Putamen (tissue), 1 donor: Measurements from ENCODE around the gene MBNL2.

Experiments used
- DNase-seq: peaks from one replicate; pipeline ENCODE4 v3.0.0-alpha.2; 2016; ENCODE audit warnings: low spot score

The MBNL2 gene

GRCh38 chr13:97384371-97384770 lies 162.2 kb downstream of the MBNL2 start:
- no peak for DNase-seq

GRCh38 chr13:97385146-97385545 lies 163.0 kb downstream of the MBNL2 start:
- DNase-seq: no peak

GRCh38 chr13:97385854-97386253 lies 163.7 kb downstream of the MBNL2 start:
- no peak for DNase-seq

GRCh38 chr13:97386801-97387484 lies 164.8 kb downstream of the MBNL2 start:
- no peak for DNase-seq

- DNase-seq: no peak
These were observed 165.3 kb downstream of the MBNL2 start for GRCh38 chr13:97387485-97387839.

GRCh38 chr13:97387890-97388289 lies 165.8 kb downstream of the MBNL2 start:
- no peak for DNase-seq

- no peak for DNase-seq
These were observed 166.2 kb downstream of the MBNL2 start for GRCh38 chr13:97388373-97388772.

GRCh38 chr13:97390941-97391600 lies 168.9 kb downstream of the MBNL2 start:
- no peak for DNase-seq

GRCh38 chr13:97392020-97392419 lies 169.9 kb downstream of the MBNL2 start:
- DNase-seq: no peak

GRCh38 chr13:97394542-97394941 lies 172.4 kb downstream of the MBNL2 start:
- no peak for DNase-seq

- no peak for DNase-seq
These were observed 173.5 kb downstream of the MBNL2 start for GRCh38 chr13:97395447-97396136.

- no peak for DNase-seq
These were observed 175.1 kb downstream of the MBNL2 start for GRCh38 chr13:97397267-97397666.

- DNase-seq: no peak
These were observed 179.3 kb downstream of the MBNL2 start for GRCh38 chr13:97401421-97401820.

GRCh38 chr13:97403893-97404750 lies 182.0 kb downstream of the MBNL2 start:
- DNase-seq: no peak

GRCh38 chr13:97407540-97407939 lies 185.4 kb downstream of the MBNL2 start:
- DNase-seq: no peak

- no peak for DNase-seq
These were observed 186.8 kb downstream of the MBNL2 start for GRCh38 chr13:97408938-97409337.

GRCh38 chr13:97411984-97412383 lies 189.9 kb downstream of the MBNL2 start:
- no peak for DNase-seq

- DNase-seq: no peak
These were observed 191.6 kb downstream of the MBNL2 start for GRCh38 chr13:97413694-97414093.

GRCh38 chr13:97414392-97414791 lies 192.3 kb downstream of the MBNL2 start:
- DNase-seq: no peak

GRCh38 chr13:97417698-97418097 lies 195.6 kb downstream of the MBNL2 start:
- DNase-seq: no peak

GRCh38 chr13:97422118-97423054 lies 200.3 kb downstream of the MBNL2 start:
- no peak for DNase-seq
